PC-3 (cell line): ENCODE data around the gene SH3RF3. TPM values are rescaled to one million over a fixed set of nuclear protein-coding genes. Genes with fewer than 3 reads are reported as not detected.

Source experiments
- ATAC-seq: fragments of 200-7000 bp; cut with Tn5 transposase; 2 replicates; pipeline ENCODE4 v1.9.1; 2020; ENCODE audit warnings: mild to moderate bottlenecking, moderate library complexity
- BruUV-seq: library from RNA; stranded (reverse); fragments of 400-500 nt; replicated peaks from 2 replicates; lab custom pipeline; 2021; lab: Mats Ljungman, UMichigan
- CTCF ChIA-PET: fragments of 300-600 bp; sonication (Branson Sonifier 250); formaldehyde crosslinking; loops from one replicate; lab custom pipeline; 2022; ENCODE audit warnings: antibody characterized with exemption; lab: Charles Lee
- POLR2A ChIA-PET: fragments of 300-600 bp; sonication (Branson Sonifier 250); formaldehyde crosslinking; loops from one replicate; lab custom pipeline; 2022; ENCODE audit warnings: antibody characterized with exemption; ENCODE audit not compliant: unreplicated experiment; lab: Charles Lee
- DNase-seq: peaks from one replicate; pipeline ENCODE4 v3.0.0-alpha.2; 2015
- H2AFZ ChIP-seq: fragments of 300-600 bp; sonication (generic); 2 replicates; pipeline ENCODE4 v1.6.0; 2016; ENCODE audit warnings: antibody characterized with exemption, low read length
- H3F3A ChIP-seq: fragments of 300-600 bp; sonication (generic); one replicate; pipeline ENCODE4 v1.6.0; 2017; ENCODE audit warnings: antibody characterized with exemption, low read length, control low read depth, mild to moderate bottlenecking; ENCODE audit not compliant: unreplicated experiment
- H3K27ac ChIP-seq: fragments of 300-600 bp; sonication (generic); 2 replicates; pipeline ENCODE4 v1.5.1; 2016; ENCODE audit warnings: mild to moderate bottlenecking, low read length
- H3K27me3 ChIP-seq: fragments of 300-600 bp; sonication (generic); 2 replicates; pipeline ENCODE4 v1.6.1; 2016; ENCODE audit warnings: low read length, mixed read lengths
- H3K36me3 ChIP-seq: fragments of 300-600 bp; sonication (generic); 2 replicates; pipeline ENCODE4 v1.6.1; 2016; ENCODE audit warnings: low read depth, mixed run types, low read length, mixed read lengths
- H3K4me1 ChIP-seq: fragments of 300-600 bp; sonication (generic); 2 replicates; pipeline ENCODE4 v1.5.1; 2016; ENCODE audit warnings: low read length; ENCODE audit not compliant: insufficient read depth
- H3K4me2 ChIP-seq: fragments of 300-600 bp; sonication (generic); 2 replicates; pipeline ENCODE4 v1.6.0; 2016; ENCODE audit warnings: low read length
- H3K4me3 ChIP-seq: fragments of 300-600 bp; sonication (generic); 2 replicates; pipeline ENCODE4 v1.5.1; 2016; ENCODE audit warnings: mild to moderate bottlenecking, low read length, mixed read lengths
- H3K79me2 ChIP-seq: fragments of 300-600 bp; sonication (generic); 2 replicates; pipeline ENCODE4 v1.6.1; 2017; ENCODE audit warnings: low read length, mixed read lengths
- H3K9ac ChIP-seq: fragments of 300-600 bp; sonication (generic); 2 replicates; pipeline ENCODE4 v1.6.0; 2016; ENCODE audit warnings: mild to moderate bottlenecking, low read length
- H3K9me2 ChIP-seq: fragments of 300-600 bp; sonication (generic); replicated peaks from 2 replicates; pipeline ENCODE4 v1.6.1; 2016; ENCODE audit warnings: mixed run types, low read length, mixed read lengths
- H3K9me3 ChIP-seq: fragments of 300-600 bp; sonication (generic); 2 replicates; pipeline ENCODE4 v1.6.1; 2016; ENCODE audit warnings: low read length, mixed read lengths
- H4K20me1 ChIP-seq: fragments of 300-600 bp; sonication (generic); 2 replicates; pipeline ENCODE4 v1.6.1; 2016; ENCODE audit warnings: low read length, mixed read lengths
- EZH2 ChIP-seq: fragments of 300-600 bp; sonication (generic); IDR thresholded peaks from one replicate; pipeline ENCODE4 v1.6.1; 2017; ENCODE audit warnings: antibody characterized with exemption, mild to moderate bottlenecking, low read length; ENCODE audit not compliant: unreplicated experiment
- EZH2phosphoT487 ChIP-seq: fragments of 300-600 bp; sonication (generic); IDR thresholded peaks from 2 replicates; pipeline ENCODE4 v1.6.1; 2018; ENCODE audit warnings: mild to moderate bottlenecking, antibody characterized with exemption, low read length, borderline replicate concordance
- intact Hi-C: fragments of 100-400 bp; cut with micrococcal nuclease; formaldehyde crosslinking; loops from 2 replicates; pipeline ENCODE4 v1.9.0; 2023
- total RNA-seq: library from RNA; depleted of rRNA; stranded (reverse); fragments of >200 nt; gene quantifications from 2 replicates; pipeline ENCODE4 v1.2.3, GENCODE V29; 2014
- TF ChIP-seq, protein P1 (sequence below): fragments of 300-600 bp; sonication (generic); conservative IDR thresholded peaks from 2 replicates; pipeline ENCODE4 v1.5.1; 2017; ENCODE audit warnings: antibody characterized with exemption, low read depth, mild to moderate bottlenecking, low read length

The SH3RF3 gene
- total RNA-seq, 1 experiment from 2014 or later: 11.7 TPM

GRCh38 chr2:109457794-109458193 lies 328.8 kb downstream of the SH3RF3 start:
- ChIA-PET POLR2A (no interaction called here), CTCF (no interaction called here)
- Histone ChIP-seq H3F3A (no peaks in the 10 kb centered on the region), H3K27me3 (no peaks in the 10 kb centered on the region), H3K9me3 (no peaks in the 10 kb centered on the region), H3K36me3 (no peaks in the 10 kb centered on the region), H3K9ac (no peak overlapping the region), H3K79me2 (no peaks in the 10 kb centered on the region), H3K27ac (no peak overlapping the region), H3K4me1 (peaks cover 9% of the 10 kb centered on the region), H3K4me2 (no peak overlapping the region), H3K4me3 (no peak overlapping the region), H3K9me2 (no peaks in the 10 kb centered on the region), H2AFZ (no peak overlapping the region), H4K20me1 (no peaks in the 10 kb centered on the region)
- no peak for TF ChIP-seq EZH2
- TF ChIP-seq, protein P1, sequence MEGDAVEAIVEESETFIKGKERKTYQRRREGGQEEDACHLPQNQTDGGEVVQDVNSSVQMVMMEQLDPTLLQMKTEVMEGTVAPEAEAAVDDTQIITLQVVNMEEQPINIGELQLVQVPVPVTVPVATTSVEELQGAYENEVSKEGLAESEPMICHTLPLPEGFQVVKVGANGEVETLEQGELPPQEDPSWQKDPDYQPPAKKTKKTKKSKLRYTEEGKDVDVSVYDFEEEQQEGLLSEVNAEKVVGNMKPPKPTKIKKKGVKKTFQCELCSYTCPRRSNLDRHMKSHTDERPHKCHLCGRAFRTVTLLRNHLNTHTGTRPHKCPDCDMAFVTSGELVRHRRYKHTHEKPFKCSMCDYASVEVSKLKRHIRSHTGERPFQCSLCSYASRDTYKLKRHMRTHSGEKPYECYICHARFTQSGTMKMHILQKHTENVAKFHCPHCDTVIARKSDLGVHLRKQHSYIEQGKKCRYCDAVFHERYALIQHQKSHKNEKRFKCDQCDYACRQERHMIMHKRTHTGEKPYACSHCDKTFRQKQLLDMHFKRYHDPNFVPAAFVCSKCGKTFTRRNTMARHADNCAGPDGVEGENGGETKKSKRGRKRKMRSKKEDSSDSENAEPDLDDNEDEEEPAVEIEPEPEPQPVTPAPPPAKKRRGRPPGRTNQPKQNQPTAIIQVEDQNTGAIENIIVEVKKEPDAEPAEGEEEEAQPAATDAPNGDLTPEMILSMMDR: 0 out of 2 replicates have a peak, but pooled peaks have one; percentile 24
- no peak for TF ChIP-seq EZH2phosphoT487
- intact Hi-C loops: no loop called here
- peak; percentile 37; the same call in 1 of the 2 replicates for ATAC-seq
- BruUV-seq: no TSS peak
- no peak for DNase-seq

DNA sequence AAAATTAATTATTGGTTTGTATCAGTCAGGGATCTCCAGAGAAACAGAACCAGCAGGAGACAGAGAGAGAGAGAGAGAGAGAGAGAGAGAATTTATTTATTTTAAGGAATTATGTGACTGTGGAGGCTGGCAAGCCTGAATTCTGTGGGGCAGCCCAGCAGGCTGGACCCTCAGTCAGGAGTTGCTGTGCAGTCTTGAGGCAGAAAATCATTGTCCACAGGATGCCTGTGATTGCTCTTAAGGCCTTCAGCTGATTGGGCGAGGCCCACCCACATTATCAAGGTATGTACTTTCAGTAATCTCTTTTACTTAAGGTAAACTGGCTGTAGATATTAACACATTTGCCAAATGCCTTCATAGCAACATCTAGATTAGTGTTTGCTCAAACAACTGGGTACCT lies 329.5 kb downstream of the SH3RF3 start:
- POLR2A ChIA-PET: no interaction called here
- no peak for DNase-seq
- ATAC-seq: no peak
- intact Hi-C loops: no loop called here
- Histone ChIP-seq H3F3A (no peaks in the 10 kb centered on the region), H4K20me1 (no peaks in the 10 kb centered on the region), H3K9me3 (no peaks in the 10 kb centered on the region), H3K4me1 (peaks cover 9% of the 10 kb centered on the region), H2AFZ (no peak overlapping the region), H3K27me3 (no peaks in the 10 kb centered on the region), H3K9ac (no peak overlapping the region), H3K4me2 (no peak overlapping the region), H3K4me3 (no peak overlapping the region), H3K9me2 (no peaks in the 10 kb centered on the region), H3K27ac (no peak overlapping the region), H3K79me2 (no peaks in the 10 kb centered on the region), H3K36me3 (no peaks in the 10 kb centered on the region)
- BruUV-seq: no TSS peak
- TF ChIP-seq EZH2 (no peak), EZH2phosphoT487 (no peak)
- TF ChIP-seq, protein P1: no peak
- CTCF ChIA-PET: no interaction called here

DNA sequence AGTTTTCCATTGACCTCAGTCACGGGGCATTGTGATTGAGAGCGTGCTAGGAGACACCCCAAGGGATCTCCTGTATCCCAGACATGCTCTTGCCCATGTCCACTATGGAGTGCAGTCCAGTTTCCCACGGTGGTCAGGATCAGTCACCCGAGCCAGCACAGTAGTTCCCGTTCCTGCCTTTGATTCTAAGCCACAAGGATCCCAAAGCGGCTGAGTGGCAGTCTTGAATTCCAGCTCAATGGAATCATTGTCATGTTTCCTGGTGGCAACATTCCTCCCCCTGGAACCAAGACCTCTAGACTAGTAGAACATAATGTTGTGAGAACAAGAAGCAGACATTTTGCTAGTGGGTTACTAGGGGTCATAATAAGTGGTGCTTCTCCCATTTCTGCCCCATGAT lies 330.5 kb downstream of the SH3RF3 start:
- Histone ChIP-seq H3F3A (no peaks in the 10 kb centered on the region), H3K27me3 (no peaks in the 10 kb centered on the region), H3K9me3 (no peaks in the 10 kb centered on the region), H3K4me2 (no peak overlapping the region), H2AFZ (no peak overlapping the region), H3K9me2 (no peaks in the 10 kb centered on the region), H3K4me1 (peaks cover 9% of the 10 kb centered on the region), H3K36me3 (no peaks in the 10 kb centered on the region), H3K79me2 (no peaks in the 10 kb centered on the region), H3K9ac (no peak overlapping the region), H4K20me1 (no peaks in the 10 kb centered on the region), H3K4me3 (no peak overlapping the region), H3K27ac (no peak overlapping the region)
- ATAC-seq: no peak
- intact Hi-C loops: no loop called here
- DNase-seq: no peak
- BruUV-seq: no TSS peak
- TF ChIP-seq, protein P1: no peak
- ChIA-PET CTCF (no interaction called here), POLR2A (no interaction called here)
